C4-2B (cell line): ENCODE results near the gene SLX4IP.

Source experiments
- H3K27ac ChIP-seq: fragments of 450-650 bp; 2 replicates; pipeline ENCODE4 v1.5.1; 2017
- ZFX ChIP-seq: fragments of 450-650 bp; IDR thresholded peaks from 2 replicates; pipeline ENCODE4 v1.6.1; 2017
- TF ChIP-seq, protein P1 (sequence below): fragments of 450-650 bp; conservative IDR thresholded peaks from 2 replicates; pipeline ENCODE4 v1.5.1; 2017; ENCODE audit warnings: mild to moderate bottlenecking

The SLX4IP gene

DNA sequence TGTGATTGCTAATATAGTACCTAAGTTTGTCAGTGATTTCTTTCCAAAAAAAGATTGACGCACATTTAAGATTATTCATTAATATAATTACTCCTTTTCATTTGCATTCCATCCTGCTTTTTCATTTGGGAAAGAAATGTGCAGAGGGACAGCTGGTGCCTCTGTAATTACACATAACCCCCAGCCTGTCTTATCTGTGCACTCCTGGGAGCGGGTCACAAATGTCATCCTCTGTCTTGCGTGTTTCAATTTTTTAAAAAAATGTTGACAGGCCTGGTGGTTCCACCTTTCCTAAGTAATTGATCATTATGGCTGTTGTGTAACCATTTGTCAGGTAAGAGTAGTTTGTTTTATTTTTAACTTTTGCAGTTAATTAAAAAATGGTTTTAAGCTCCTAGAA lies 92.7 kb downstream of the SLX4IP start:
- TF ChIP-seq ZFX = no peak
- TF ChIP-seq, protein P1, sequence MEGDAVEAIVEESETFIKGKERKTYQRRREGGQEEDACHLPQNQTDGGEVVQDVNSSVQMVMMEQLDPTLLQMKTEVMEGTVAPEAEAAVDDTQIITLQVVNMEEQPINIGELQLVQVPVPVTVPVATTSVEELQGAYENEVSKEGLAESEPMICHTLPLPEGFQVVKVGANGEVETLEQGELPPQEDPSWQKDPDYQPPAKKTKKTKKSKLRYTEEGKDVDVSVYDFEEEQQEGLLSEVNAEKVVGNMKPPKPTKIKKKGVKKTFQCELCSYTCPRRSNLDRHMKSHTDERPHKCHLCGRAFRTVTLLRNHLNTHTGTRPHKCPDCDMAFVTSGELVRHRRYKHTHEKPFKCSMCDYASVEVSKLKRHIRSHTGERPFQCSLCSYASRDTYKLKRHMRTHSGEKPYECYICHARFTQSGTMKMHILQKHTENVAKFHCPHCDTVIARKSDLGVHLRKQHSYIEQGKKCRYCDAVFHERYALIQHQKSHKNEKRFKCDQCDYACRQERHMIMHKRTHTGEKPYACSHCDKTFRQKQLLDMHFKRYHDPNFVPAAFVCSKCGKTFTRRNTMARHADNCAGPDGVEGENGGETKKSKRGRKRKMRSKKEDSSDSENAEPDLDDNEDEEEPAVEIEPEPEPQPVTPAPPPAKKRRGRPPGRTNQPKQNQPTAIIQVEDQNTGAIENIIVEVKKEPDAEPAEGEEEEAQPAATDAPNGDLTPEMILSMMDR = no peak

GRCh38 chr20:10530883-10531282 lies 95.8 kb downstream of the SLX4IP start:
- TF ChIP-seq, protein P1 = no peak
- TF ChIP-seq ZFX = no peak
- no peak overlapping the region for H3K27ac ChIP-seq

More for the DNA sequence above, 92.7 kb downstream of the SLX4IP start:
- no peak overlapping the region for H3K27ac ChIP-seq

- TF ChIP-seq, protein P1 = no peak
- TF ChIP-seq ZFX = no peak
- H3K27ac ChIP-seq = no peak overlapping the region
Observed at GRCh38 chr20:10531848-10532247, 96.7 kb downstream of the SLX4IP start.

- no peak for TF ChIP-seq ZFX
- TF ChIP-seq, protein P1 = no peak
- no peak overlapping the region for H3K27ac ChIP-seq
Observed at GRCh38 chr20:10532361-10532760, 97.3 kb downstream of the SLX4IP start.

DNA sequence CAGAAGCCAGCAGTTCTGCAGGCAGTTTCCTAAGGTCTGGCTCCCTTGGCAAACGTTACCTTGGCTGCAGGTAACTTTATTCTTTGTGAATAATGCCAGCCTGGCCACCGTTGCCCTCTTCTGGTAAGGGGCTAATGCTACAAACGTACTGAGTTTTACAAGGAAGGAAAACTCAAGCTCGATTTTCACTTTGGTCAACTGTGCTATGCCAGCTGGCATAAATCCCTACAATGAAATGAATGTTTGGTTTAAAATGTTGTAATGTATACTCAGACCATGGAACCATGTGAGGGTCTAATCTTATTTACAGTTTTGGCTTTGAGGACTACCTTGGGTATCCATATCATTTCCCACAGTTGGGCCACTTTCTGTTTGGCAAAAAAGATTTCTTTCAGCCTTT lies 101.4 kb downstream of the SLX4IP start:
- no peak overlapping the region; the same call in 1 of the 2 replicates for H3K27ac ChIP-seq
- TF ChIP-seq, protein P1 = peak; percentile 66
- TF ChIP-seq ZFX = no peak

GRCh38 chr20:10537850-10538480 lies 102.9 kb downstream of the SLX4IP start:
- TF ChIP-seq, protein P1 = no peak
- no peak for TF ChIP-seq ZFX
- no peak overlapping the region for H3K27ac ChIP-seq

DNA sequence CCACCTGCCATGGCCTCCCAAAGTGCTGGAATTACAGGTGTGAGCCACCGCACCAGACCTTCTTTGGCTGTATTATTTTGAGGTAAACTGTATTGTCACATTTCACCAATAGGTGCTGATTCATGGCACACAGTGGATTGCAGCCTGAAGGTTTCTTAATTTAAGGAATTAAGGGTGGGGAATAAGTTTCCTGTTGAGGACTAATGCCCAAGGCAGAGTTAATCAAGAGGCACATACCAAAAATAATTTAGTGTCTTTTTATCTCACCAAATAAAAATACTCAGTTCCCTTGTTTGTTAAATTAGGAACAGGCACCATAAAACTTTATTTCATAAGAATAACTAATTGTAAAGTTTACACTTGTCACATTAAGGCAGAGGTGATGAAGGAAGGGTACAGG lies 103.7 kb downstream of the SLX4IP start:
- H3K27ac ChIP-seq = no peak overlapping the region
- TF ChIP-seq, protein P1 = no peak
- TF ChIP-seq ZFX = no peak
